Measurements from ENCODE around the gene RNF183. TPM values are rescaled to one million over a fixed set of nuclear protein-coding genes. Genes with fewer than 3 reads are reported as not detected.

RNF183 gene
- polyA plus RNA-seq, 1 donor from 2014 or later = not detected

DNA sequence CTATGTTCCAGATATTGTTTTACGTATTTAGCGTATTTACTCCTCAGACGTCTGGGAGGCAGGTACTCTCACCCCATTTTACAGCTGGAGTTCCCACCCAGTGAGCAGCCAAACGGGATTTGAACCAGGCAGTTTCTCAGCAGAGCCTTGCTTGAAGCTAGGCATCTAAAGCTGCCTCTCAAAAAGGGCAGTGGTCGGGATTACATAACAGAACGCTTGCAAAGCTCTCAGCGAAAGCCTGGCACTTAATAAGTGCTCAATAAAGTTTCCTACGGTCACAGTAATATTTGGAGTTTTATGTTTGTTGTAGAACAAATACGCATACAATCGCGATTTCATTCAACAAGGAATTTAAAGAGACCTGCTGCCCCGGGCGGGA, 45.9 kb upstream of the RNF183 start:
- H2AFZ ChIP-seq (ENCODE audit: low read depth, low read length) = no peak overlapping the region
- H3K4me2 ChIP-seq (ENCODE audit: low read length) = no peak overlapping the region
- H3K4me3 ChIP-seq (ENCODE audit: low read length) = peak overlapping the region; percentile 39

DNA sequence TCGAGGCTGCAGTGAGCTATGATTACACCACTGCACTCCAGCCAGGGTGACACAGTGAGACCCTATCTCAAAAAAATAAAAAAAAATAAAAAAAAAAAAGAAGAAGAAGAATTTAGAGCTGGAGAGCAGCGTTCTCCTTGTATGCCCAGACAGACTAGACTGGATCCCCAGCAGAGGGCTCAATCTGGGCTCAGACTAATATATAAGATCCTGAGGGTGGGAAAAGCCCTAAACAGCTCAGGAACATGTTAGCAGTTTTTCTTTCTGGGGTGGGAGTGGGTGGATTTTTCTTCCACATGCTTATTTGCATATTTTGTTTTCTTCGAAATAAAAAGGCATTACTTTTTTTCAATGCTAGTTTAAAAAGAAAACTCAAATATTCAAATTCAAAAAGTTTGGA, 45.3 kb upstream of the RNF183 start:
- no peak overlapping the region for H3K4me3 ChIP-seq (ENCODE audit: low read length)
- peaks cover 50% of the 10 kb centered on the region for H3K27me3 ChIP-seq (ENCODE audit: insufficient read depth, low read depth, low read length)
- H3F3A ChIP-seq (ENCODE audit: insufficient read depth, low read length, poor library complexity, severe bottlenecking) = no peaks in the 10 kb centered on the region
- H3K79me2 ChIP-seq (replicated peaks; ENCODE audit: insufficient read depth, low read length) = no peaks in the 10 kb centered on the region
- TF ChIP-seq EP300 (conservative IDR thresholded peaks at IDR 0.05; ENCODE audit: poor library complexity, severe bottlenecking) = no peak
- no peak for TF ChIP-seq SMC3 (conservative IDR thresholded peaks at IDR 0.05; ENCODE audit: poor library complexity)
- no peak for TF ChIP-seq TAF1 (IDR thresholded peaks at IDR 0.05; ENCODE audit: low read depth)
- TF ChIP-seq, protein P1, sequence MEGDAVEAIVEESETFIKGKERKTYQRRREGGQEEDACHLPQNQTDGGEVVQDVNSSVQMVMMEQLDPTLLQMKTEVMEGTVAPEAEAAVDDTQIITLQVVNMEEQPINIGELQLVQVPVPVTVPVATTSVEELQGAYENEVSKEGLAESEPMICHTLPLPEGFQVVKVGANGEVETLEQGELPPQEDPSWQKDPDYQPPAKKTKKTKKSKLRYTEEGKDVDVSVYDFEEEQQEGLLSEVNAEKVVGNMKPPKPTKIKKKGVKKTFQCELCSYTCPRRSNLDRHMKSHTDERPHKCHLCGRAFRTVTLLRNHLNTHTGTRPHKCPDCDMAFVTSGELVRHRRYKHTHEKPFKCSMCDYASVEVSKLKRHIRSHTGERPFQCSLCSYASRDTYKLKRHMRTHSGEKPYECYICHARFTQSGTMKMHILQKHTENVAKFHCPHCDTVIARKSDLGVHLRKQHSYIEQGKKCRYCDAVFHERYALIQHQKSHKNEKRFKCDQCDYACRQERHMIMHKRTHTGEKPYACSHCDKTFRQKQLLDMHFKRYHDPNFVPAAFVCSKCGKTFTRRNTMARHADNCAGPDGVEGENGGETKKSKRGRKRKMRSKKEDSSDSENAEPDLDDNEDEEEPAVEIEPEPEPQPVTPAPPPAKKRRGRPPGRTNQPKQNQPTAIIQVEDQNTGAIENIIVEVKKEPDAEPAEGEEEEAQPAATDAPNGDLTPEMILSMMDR (IDR thresholded peaks at IDR 0.05; ENCODE audit: poor library complexity, severe bottlenecking) = no peak
- no peak for TF ChIP-seq MXI1 (conservative IDR thresholded peaks at IDR 0.05; ENCODE audit: poor library complexity, severe bottlenecking)
- no peak for TF ChIP-seq POLR2AphosphoS5 (IDR thresholded peaks at IDR 0.05)
- no peak for TF ChIP-seq RAD21 (conservative IDR thresholded peaks at IDR 0.05)
- no peak for TF ChIP-seq EZH2 (IDR thresholded peaks at IDR 0.05; ENCODE audit: borderline replicate concordance, insufficient read depth, low read length, poor library complexity, severe bottlenecking)
- TF ChIP-seq, protein P2, sequence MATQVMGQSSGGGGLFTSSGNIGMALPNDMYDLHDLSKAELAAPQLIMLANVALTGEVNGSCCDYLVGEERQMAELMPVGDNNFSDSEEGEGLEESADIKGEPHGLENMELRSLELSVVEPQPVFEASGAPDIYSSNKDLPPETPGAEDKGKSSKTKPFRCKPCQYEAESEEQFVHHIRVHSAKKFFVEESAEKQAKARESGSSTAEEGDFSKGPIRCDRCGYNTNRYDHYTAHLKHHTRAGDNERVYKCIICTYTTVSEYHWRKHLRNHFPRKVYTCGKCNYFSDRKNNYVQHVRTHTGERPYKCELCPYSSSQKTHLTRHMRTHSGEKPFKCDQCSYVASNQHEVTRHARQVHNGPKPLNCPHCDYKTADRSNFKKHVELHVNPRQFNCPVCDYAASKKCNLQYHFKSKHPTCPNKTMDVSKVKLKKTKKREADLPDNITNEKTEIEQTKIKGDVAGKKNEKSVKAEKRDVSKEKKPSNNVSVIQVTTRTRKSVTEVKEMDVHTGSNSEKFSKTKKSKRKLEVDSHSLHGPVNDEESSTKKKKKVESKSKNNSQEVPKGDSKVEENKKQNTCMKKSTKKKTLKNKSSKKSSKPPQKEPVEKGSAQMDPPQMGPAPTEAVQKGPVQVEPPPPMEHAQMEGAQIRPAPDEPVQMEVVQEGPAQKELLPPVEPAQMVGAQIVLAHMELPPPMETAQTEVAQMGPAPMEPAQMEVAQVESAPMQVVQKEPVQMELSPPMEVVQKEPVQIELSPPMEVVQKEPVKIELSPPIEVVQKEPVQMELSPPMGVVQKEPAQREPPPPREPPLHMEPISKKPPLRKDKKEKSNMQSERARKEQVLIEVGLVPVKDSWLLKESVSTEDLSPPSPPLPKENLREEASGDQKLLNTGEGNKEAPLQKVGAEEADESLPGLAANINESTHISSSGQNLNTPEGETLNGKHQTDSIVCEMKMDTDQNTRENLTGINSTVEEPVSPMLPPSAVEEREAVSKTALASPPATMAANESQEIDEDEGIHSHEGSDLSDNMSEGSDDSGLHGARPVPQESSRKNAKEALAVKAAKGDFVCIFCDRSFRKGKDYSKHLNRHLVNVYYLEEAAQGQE (IDR thresholded peaks at IDR 0.05; ENCODE audit: borderline replicate concordance) = no peak
- no peaks in the 10 kb centered on the region for H3K9me2 ChIP-seq (ENCODE audit: insufficient read depth, low read length)
- H4K20me1 ChIP-seq (ENCODE audit: insufficient read depth) = no peaks in the 10 kb centered on the region
- H3K9me3 ChIP-seq (ENCODE audit: low read length) = no peaks in the 10 kb centered on the region
- H2AFZ ChIP-seq (ENCODE audit: low read depth, low read length) = no peak overlapping the region
- no peak overlapping the region for H3K27ac ChIP-seq (ENCODE audit: low read length)
- no peak overlapping the region for H3K4me2 ChIP-seq (ENCODE audit: low read length)
- H3K36me3 ChIP-seq (ENCODE audit: insufficient read depth, low read length) = no peaks in the 10 kb centered on the region
- H3K9ac ChIP-seq (ENCODE audit: low read length) = no peak overlapping the region

More for the DNA sequence above, 45.9 kb upstream of the RNF183 start:
- no peak overlapping the region for H3K9ac ChIP-seq (ENCODE audit: low read length)
- no peaks in the 10 kb centered on the region for H3K9me3 ChIP-seq (ENCODE audit: low read length)
- no peaks in the 10 kb centered on the region for H3K9me2 ChIP-seq (ENCODE audit: insufficient read depth, low read length)
- H3K79me2 ChIP-seq (replicated peaks; ENCODE audit: insufficient read depth, low read length) = no peaks in the 10 kb centered on the region
- H4K20me1 ChIP-seq (ENCODE audit: insufficient read depth) = no peaks in the 10 kb centered on the region
- H3K36me3 ChIP-seq (ENCODE audit: insufficient read depth, low read length) = no peaks in the 10 kb centered on the region
- H3F3A ChIP-seq (ENCODE audit: insufficient read depth, low read length, poor library complexity, severe bottlenecking) = no peaks in the 10 kb centered on the region
- H3K27ac ChIP-seq (ENCODE audit: low read length) = no peak overlapping the region
- TF ChIP-seq, protein P1 (IDR thresholded peaks at IDR 0.05; ENCODE audit: poor library complexity, severe bottlenecking) = no peak
- TF ChIP-seq TAF1 (IDR thresholded peaks at IDR 0.05; ENCODE audit: low read depth) (no peak), EP300 (conservative IDR thresholded peaks at IDR 0.05; ENCODE audit: poor library complexity, severe bottlenecking) (no peak), MXI1 (conservative IDR thresholded peaks at IDR 0.05; ENCODE audit: poor library complexity, severe bottlenecking) (no peak), SMC3 (conservative IDR thresholded peaks at IDR 0.05; ENCODE audit: poor library complexity) (no peak), POLR2AphosphoS5 (IDR thresholded peaks at IDR 0.05) (no peak), EZH2 (IDR thresholded peaks at IDR 0.05; ENCODE audit: borderline replicate concordance, insufficient read depth, low read length, poor library complexity, severe bottlenecking) (no peak), RAD21 (conservative IDR thresholded peaks at IDR 0.05) (no peak)
- TF ChIP-seq, protein P2 (IDR thresholded peaks at IDR 0.05; ENCODE audit: borderline replicate concordance) = no peak
- H3K27me3 ChIP-seq (ENCODE audit: insufficient read depth, low read depth, low read length) = peaks cover 50% of the 10 kb centered on the region

Data from neural cell (in vitro differentiated cells).